Lower leg skin (tissue), 3 donors: ENCODE data around the gene STX4.

ENCODE experiments used
- CTCF ChIP-seq, 3 donors: fragments of 450-650 bp; IDR thresholded peaks; one replicate each; pipeline ENCODE4 v1.5.1; 2016; ENCODE audit warnings: antibody characterized with exemption in 3 of 3, mild to moderate bottlenecking in 3 of 3, moderate library complexity in 2 of 3
- POLR2A ChIP-seq, 2 donors: fragments of 450-650 bp; IDR thresholded peaks; one replicate each; pipeline ENCODE4 v1.6.1; 2016 to 2017; ENCODE audit warnings: antibody characterized with exemption in 2 of 2, mild to moderate bottlenecking in 1 of 2, moderate library complexity in 1 of 2

GRCh38 chr16:31073142-31073969 lies 40.0 kb downstream of the STX4 start:
- TF ChIP-seq CTCF (IDR thresholded peaks at IDR 0.05): no peak
- no peak for TF ChIP-seq POLR2A (IDR thresholded peaks at IDR 0.05)
